Measurements from ENCODE around the gene PADI6.
"Not testable (repeated sequence)": the region's sequence is repeated elsewhere in the genome, so short reads cannot be mapped to it uniquely, and the experiment has no call there.

DNA sequence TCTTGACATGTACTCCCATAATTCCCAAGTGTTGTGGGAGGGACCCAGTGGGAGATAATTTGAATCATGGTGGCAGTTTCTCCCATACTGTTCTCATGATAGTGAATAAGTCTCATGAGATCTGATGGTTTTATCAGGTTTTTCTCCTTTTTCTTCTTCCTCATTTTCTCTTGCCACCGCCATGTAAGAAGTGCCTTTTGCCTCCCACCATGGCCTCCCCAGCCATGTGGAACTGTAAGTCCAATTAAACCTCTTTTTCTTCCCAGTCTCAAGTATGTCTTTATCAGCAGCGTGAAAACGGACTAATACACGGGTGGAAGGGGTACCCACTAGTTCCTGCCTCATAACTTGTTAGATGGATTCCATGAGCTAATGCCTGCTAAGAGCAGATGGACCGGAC lies 26.5 kb upstream of the PADI6 start:
- not testable (repeated sequence) for TF ChIP-seq CTCF, POLR2A (IDR thresholded peaks at IDR 0.05)
